ENCODE results near the gene ITPKB.
A peak's percentile ranks its signal among the peaks of the same experiment; 100 is the strongest.

Gene ITPKB

GRCh38 chr1:226637147-226637935, 101.7 kb downstream of the ITPKB start:
- no peak for DNase-seq (ENCODE audit: low spot score)

- DNase-seq (ENCODE audit: low spot score), result no peak
These were observed 102.3 kb downstream of the ITPKB start for GRCh38 chr1:226636847-226637096.

GRCh38 chr1:226635456-226635941, 103.6 kb downstream of the ITPKB start:
- peak; percentile 47 for DNase-seq (ENCODE audit: low spot score)

GRCh38 chr1:226634611-226635246, 104.4 kb downstream of the ITPKB start:
- no peak for DNase-seq (ENCODE audit: low spot score)

GRCh38 chr1:226634166-226634588, 104.9 kb downstream of the ITPKB start:
- DNase-seq (ENCODE audit: low spot score), result peak; percentile 75

- no peak for DNase-seq (ENCODE audit: low spot score)
These were observed 105.4 kb downstream of the ITPKB start for GRCh38 chr1:226633541-226634165.

- DNase-seq (ENCODE audit: low spot score), result no peak
These were observed 106.1 kb downstream of the ITPKB start for GRCh38 chr1:226632922-226633351.

- DNase-seq (ENCODE audit: low spot score), result no peak
These were observed 106.8 kb downstream of the ITPKB start for GRCh38 chr1:226632169-226632879.

- DNase-seq (ENCODE audit: low spot score), result no peak
These were observed 107.7 kb downstream of the ITPKB start for GRCh38 chr1:226631229-226632000.

GRCh38 chr1:226630592-226630991, 108.5 kb downstream of the ITPKB start:
- no peak for DNase-seq (ENCODE audit: low spot score)

GRCh38 chr1:226629896-226630550, 109.1 kb downstream of the ITPKB start:
- DNase-seq (ENCODE audit: low spot score), result no peak

GRCh38 chr1:226629210-226629895, 109.7 kb downstream of the ITPKB start:
- DNase-seq (ENCODE audit: low spot score), result no peak

GRCh38 chr1:226628612-226629155, 110.4 kb downstream of the ITPKB start:
- no peak for DNase-seq (ENCODE audit: low spot score)

- DNase-seq (ENCODE audit: low spot score), result no peak
These were observed 111.0 kb downstream of the ITPKB start for GRCh38 chr1:226627924-226628611.

- no peak for DNase-seq (ENCODE audit: low spot score)
These were observed 111.9 kb downstream of the ITPKB start for GRCh38 chr1:226627050-226627755.

- DNase-seq (ENCODE audit: low spot score), result peak; percentile 75
These were observed 112.5 kb downstream of the ITPKB start for GRCh38 chr1:226626577-226626956.

GRCh38 chr1:226625832-226626576, 113.1 kb downstream of the ITPKB start:
- no peak for DNase-seq (ENCODE audit: low spot score)

GRCh38 chr1:226625326-226625725, 113.8 kb downstream of the ITPKB start:
- no peak for DNase-seq (ENCODE audit: low spot score)
